ENCODE data around the gene MICOS13.
"Not testable (repeated sequence)": the region's sequence is repeated elsewhere in the genome, so short reads cannot be mapped to it uniquely, and the experiment has no call there.

The MICOS13 gene

GRCh38 chr19:5680437-5681368 lies at the start of gene MICOS13, which contains the start of gene HSD11B1L:
TSS of gene MICOS13 (minus strand) at chr19:5680516. CDS start at chr19:5680486, 30 bp downstream.
TSS of gene HSD11B1L (plus strand) at chr19:5681027. CDS start at chr19:5684833, 3,806 bp downstream.
- peak; percentile 99 for DNase-seq (ENCODE audit: low spot score)

GRCh38 chr19:5727453-5728050 lies 47.2 kb upstream of the MICOS13 start:
- no peak for DNase-seq (ENCODE audit: low spot score)

GRCh38 chr19:5719961-5720790 lies 39.9 kb upstream of the MICOS13 start, which contains the start of the genes CATSPERD and LONP1:
TSS of gene CATSPERD (plus strand) at chr19:5720637. CDS start at chr19:5720738, 101 bp downstream.
TSS of gene LONP1 (minus strand) at chr19:5720146. CDS start at chr19:5720132, 14 bp downstream.
- DNase-seq (ENCODE audit: low spot score) = peak; percentile 99

GRCh38 chr19:5719274-5719960 lies 39.1 kb upstream of the MICOS13 start:
- no peak for DNase-seq (ENCODE audit: low spot score)

- DNase-seq (ENCODE audit: low spot score) = no peak
Observed at GRCh38 chr19:5718579-5719273, 38.4 kb upstream of the MICOS13 start.

GRCh38 chr19:5718037-5718578 lies 37.8 kb upstream of the MICOS13 start:
- DNase-seq (ENCODE audit: low spot score) = no peak

- DNase-seq (ENCODE audit: low spot score) = no peak
Observed at GRCh38 chr19:5717215-5717935, 37.1 kb upstream of the MICOS13 start.

- no peak for DNase-seq (ENCODE audit: low spot score)
Observed at GRCh38 chr19:5714816-5715215, 34.5 kb upstream of the MICOS13 start.

- DNase-seq (ENCODE audit: low spot score) = no peak
Observed at GRCh38 chr19:5713228-5713627, 32.9 kb upstream of the MICOS13 start.

- DNase-seq (ENCODE audit: low spot score) = no peak
Observed at GRCh38 chr19:5711713-5712161, 31.4 kb upstream of the MICOS13 start.

GRCh38 chr19:5711025-5711424 lies 30.7 kb upstream of the MICOS13 start:
- no peak for DNase-seq (ENCODE audit: low spot score)

- no peak for DNase-seq (ENCODE audit: low spot score)
Observed at GRCh38 chr19:5707576-5708575, 27.6 kb upstream of the MICOS13 start.

GRCh38 chr19:5706876-5707573 lies 26.7 kb upstream of the MICOS13 start:
- DNase-seq (ENCODE audit: low spot score) = no peak

GRCh38 chr19:5705552-5705951 lies 25.2 kb upstream of the MICOS13 start:
- DNase-seq (ENCODE audit: low spot score) = no peak

- no peak for DNase-seq (ENCODE audit: low spot score)
Observed at GRCh38 chr19:5703819-5704818, 23.8 kb upstream of the MICOS13 start.

GRCh38 chr19:5702053-5702410 lies 21.7 kb upstream of the MICOS13 start:
- DNase-seq (ENCODE audit: low spot score) = not testable (repeated sequence)

Measured in ecto neural progenitor cell (in vitro differentiated cells).